Measurements from ENCODE around the gene DTNBP1.

The DTNBP1 gene

DNA sequence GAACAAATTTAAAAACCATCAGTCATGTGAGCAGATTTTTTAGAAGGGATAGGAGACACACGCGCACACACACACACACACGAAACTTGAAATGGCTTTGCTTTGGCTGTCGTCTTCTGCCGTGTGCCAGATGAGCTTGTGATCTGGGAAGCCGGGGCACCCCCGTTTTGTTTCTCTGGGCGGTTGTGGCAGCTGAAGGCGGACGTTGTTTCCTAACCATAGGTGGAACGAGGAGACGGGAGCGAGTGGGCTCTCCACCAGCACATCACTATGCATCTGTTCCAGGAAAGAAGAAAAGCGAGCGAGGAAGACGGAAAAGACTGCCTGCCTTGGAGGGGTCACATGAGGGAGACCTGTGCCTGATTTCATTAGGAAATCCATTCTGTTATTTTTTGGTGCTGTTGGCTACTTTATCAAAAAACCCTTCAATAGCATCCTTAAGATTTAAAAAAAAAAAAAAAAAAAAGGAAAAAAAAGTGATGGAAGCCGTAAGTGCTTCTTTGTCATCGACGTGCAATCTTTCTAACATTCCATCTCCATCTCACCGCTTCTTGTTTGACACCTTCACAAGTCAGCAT is 142.1 kb downstream of the DTNBP1 start:
- Histone ChIP-seq H3K27ac (no peak overlapping the region), H3K9me3 (no peaks in the 10 kb centered on the region), H3K27me3 (no peaks in the 10 kb centered on the region), H3K4me3 (no peak overlapping the region), H3K4me1 (no peaks in the 10 kb centered on the region), H3K36me3 (peaks cover 42 to 85% (median 83%) of the 10 kb centered on the region in 3 donors)
- DNase-seq: peak; percentile 16 to 55
- TF ChIP-seq, protein P1, sequence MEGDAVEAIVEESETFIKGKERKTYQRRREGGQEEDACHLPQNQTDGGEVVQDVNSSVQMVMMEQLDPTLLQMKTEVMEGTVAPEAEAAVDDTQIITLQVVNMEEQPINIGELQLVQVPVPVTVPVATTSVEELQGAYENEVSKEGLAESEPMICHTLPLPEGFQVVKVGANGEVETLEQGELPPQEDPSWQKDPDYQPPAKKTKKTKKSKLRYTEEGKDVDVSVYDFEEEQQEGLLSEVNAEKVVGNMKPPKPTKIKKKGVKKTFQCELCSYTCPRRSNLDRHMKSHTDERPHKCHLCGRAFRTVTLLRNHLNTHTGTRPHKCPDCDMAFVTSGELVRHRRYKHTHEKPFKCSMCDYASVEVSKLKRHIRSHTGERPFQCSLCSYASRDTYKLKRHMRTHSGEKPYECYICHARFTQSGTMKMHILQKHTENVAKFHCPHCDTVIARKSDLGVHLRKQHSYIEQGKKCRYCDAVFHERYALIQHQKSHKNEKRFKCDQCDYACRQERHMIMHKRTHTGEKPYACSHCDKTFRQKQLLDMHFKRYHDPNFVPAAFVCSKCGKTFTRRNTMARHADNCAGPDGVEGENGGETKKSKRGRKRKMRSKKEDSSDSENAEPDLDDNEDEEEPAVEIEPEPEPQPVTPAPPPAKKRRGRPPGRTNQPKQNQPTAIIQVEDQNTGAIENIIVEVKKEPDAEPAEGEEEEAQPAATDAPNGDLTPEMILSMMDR (IDR thresholded peaks at IDR 0.05): no peak
- intact Hi-C loops (cut with DNase I; ENCODE audit: low total_unique reads): no loop called here

- intact Hi-C loops (cut with DNase I; ENCODE audit: low total_unique reads): no loop called here
- H3K4me3 ChIP-seq: no peak overlapping the region
- TF ChIP-seq, protein P1 (IDR thresholded peaks at IDR 0.05): no peak
- no peaks in the 10 kb centered on the region for H3K9me3 ChIP-seq
- peak; percentile 9 to 51 for DNase-seq
- no peaks in the 10 kb centered on the region for H3K27me3 ChIP-seq
- H3K27ac ChIP-seq: no peak overlapping the region
- peaks cover 42 to 92% (median 78%) of the 10 kb centered on the region in 3 donors for H3K36me3 ChIP-seq
- no peaks in the 10 kb centered on the region for H3K4me1 ChIP-seq
Observed at GRCh38 chr6:15519681-15520080, 143.1 kb downstream of the DTNBP1 start.

- DNase-seq: peak in 1 of 2 donors; percentile 47
- no peaks in the 10 kb centered on the region for H3K4me1 ChIP-seq
Observed at GRCh38 chr6:15518878-15519277, 143.9 kb downstream of the DTNBP1 start.

GRCh38 chr6:15518057-15518456 is 144.8 kb downstream of the DTNBP1 start:
- H3K9me3 ChIP-seq: no peaks in the 10 kb centered on the region
- no peak overlapping the region for H3K4me3 ChIP-seq
- no peak overlapping the region for H3K27ac ChIP-seq
- intact Hi-C loops (cut with DNase I; ENCODE audit: low total_unique reads): no loop called here
- DNase-seq: peak; percentile 9 to 29
- H3K27me3 ChIP-seq: no peaks in the 10 kb centered on the region
- peaks cover 37 to 92% (median 78%) of the 10 kb centered on the region in 3 donors for H3K36me3 ChIP-seq
- no peaks in the 10 kb centered on the region for H3K4me1 ChIP-seq
- TF ChIP-seq, protein P1 (IDR thresholded peaks at IDR 0.05): no peak

More at GRCh38 chr6:15518878-15519277, 143.9 kb downstream of the DTNBP1 start:
- intact Hi-C loops (cut with DNase I; ENCODE audit: low total_unique reads): no loop called here
- Histone ChIP-seq H3K27ac (no peak overlapping the region), H3K27me3 (no peaks in the 10 kb centered on the region), H3K9me3 (no peaks in the 10 kb centered on the region), H3K36me3 (peaks cover 41 to 92% (median 78%) of the 10 kb centered on the region in 3 donors), H3K4me3 (no peak overlapping the region)
- TF ChIP-seq, protein P1 (IDR thresholded peaks at IDR 0.05): no peak

DNA sequence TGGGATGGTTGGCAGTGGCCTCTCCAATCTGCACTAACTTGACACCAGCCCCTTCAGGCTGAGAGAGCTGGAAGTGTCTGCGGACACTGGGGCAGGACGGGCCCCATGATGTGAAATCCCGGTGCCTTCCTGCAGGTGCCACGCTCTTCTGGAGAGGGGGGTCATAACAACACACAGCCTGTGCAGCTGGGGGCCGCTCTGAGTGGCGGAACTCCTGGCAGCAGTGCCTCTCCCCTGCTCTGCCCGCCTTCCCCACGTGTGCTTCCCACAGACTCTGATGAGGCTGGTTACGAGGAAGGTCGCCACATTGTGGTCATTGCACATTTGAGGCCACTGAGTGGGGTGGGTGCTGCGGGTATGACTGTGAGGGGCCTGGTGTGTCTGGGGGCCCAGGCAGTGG is 145.2 kb downstream of the DTNBP1 start:
- Histone ChIP-seq H3K27ac (no peak overlapping the region), H3K27me3 (no peaks in the 10 kb centered on the region), H3K4me3 (no peak overlapping the region), H3K4me1 (no peaks in the 10 kb centered on the region), H3K9me3 (no peaks in the 10 kb centered on the region), H3K36me3 (peaks cover 41 to 92% (median 76%) of the 10 kb centered on the region in 3 donors)
- DNase-seq: peak in 1 of 2 donors; percentile 11
- TF ChIP-seq, protein P1 (IDR thresholded peaks at IDR 0.05): no peak
- intact Hi-C loops (cut with DNase I; ENCODE audit: low total_unique reads): no loop called here

All from tibial artery (tissue), 4 donors.